NCI-H2081 (cell line): ENCODE data around the gene DMAC1.

Experiments
- DNase-seq, 2 experiments: peaks; one replicate each; lab custom pipeline; 2025; lab: John Stamatoyannopoulos, UW

DMAC1 gene

GRCh38 chr9:7782400-7783120 lies 17.0 kb downstream of the DMAC1 start:
- peak; percentile 21 to 58 for DNase-seq

- DNase-seq = no peak
Measured at GRCh38 chr9:7780261-7780988, 19.2 kb downstream of the DMAC1 start.

- no peak for DNase-seq
Measured at GRCh38 chr9:7778851-7779600, 20.6 kb downstream of the DMAC1 start.

- peak; percentile 80 to 94 for DNase-seq
Measured at GRCh38 chr9:7777771-7778170, 21.8 kb downstream of the DMAC1 start.

GRCh38 chr9:7770111-7770510 lies 29.5 kb downstream of the DMAC1 start:
- DNase-seq = no peak

GRCh38 chr9:7762600-7762999 lies 37.0 kb downstream of the DMAC1 start:
- DNase-seq = no peak

- DNase-seq = no peak
Measured at GRCh38 chr9:7760014-7760415, 39.6 kb downstream of the DMAC1 start.

- DNase-seq = no peak
Measured at GRCh38 chr9:7756088-7756487, 43.5 kb downstream of the DMAC1 start.

- DNase-seq = no peak
Measured at GRCh38 chr9:7752481-7752880, 47.1 kb downstream of the DMAC1 start.
